Measurements from ENCODE around the gene KLF13.

DNA sequence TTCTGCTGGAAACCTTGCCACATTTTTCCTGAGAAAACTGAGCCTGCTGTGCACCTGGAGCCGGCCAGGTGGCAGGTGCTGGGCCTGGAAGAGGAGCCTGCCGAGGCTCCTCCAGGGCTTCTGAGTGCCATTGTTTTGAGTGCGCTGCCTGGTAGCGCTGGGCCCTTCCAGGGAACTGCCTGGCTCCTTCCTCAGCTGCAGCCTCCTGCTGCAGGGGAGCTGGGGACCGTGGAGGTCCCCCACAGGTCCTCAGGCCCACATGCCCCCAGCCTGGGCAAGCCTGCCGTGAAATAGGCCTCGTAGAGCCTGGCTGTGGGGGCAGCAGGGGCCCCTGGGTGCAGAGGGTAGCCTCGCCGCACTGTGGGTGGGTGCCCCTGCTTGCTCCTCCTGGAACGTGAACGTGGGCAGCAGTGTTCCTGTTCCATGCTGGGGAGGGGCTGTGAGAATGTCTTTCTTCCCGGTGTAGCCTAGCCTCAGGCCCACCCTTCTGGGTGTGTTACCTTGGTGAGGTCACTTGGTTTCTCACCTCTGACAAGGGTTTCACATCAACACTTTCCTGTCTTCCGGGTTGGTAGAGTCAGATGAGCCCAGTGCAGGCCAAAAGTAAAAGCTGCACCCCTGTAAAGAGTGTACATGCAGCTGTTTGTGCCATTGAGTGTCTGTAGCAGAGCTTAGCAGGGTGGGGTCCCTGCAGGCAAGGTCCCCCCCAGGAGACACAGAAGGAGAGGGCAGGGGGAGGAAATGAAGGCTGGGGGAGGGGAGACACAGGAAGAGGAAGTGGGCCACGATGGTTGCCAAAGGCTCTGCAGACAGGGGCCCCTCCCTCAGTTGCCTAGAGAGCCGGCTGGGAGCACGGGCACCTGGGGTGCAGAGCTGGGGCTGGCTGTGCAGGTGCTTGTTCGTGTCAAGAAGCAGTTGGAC, 34.5 kb downstream of the KLF13 start:
- TF ChIP-seq CTCF (optimal IDR thresholded peaks at IDR 0.05 in 1 of 3, IDR thresholded peaks at IDR 0.05 in 1 of 3, conservative IDR thresholded peaks at IDR 0.05 in 1 of 3; ENCODE audit: extremely low read depth in 1 of 3, insufficient read depth in 2 of 3, low read length in 3 of 3) (peak in 1 of 3 experiments; percentile 16), EZH2 (IDR thresholded peaks at IDR 0.05; ENCODE audit: low read length) (no peak)
